Hematopoietic multipotent progenitor cell treated with erythropoietin and hydrocortisone succinate and interleukin-3 and kit ligand, for 6 days (in vitro differentiated cells): ENCODE results near the gene THBS1.

ENCODE experiments used
- DNase-seq: peaks from one replicate; pipeline ENCODE4 v3.0.0-alpha.2; 2015

THBS1 gene

DNA sequence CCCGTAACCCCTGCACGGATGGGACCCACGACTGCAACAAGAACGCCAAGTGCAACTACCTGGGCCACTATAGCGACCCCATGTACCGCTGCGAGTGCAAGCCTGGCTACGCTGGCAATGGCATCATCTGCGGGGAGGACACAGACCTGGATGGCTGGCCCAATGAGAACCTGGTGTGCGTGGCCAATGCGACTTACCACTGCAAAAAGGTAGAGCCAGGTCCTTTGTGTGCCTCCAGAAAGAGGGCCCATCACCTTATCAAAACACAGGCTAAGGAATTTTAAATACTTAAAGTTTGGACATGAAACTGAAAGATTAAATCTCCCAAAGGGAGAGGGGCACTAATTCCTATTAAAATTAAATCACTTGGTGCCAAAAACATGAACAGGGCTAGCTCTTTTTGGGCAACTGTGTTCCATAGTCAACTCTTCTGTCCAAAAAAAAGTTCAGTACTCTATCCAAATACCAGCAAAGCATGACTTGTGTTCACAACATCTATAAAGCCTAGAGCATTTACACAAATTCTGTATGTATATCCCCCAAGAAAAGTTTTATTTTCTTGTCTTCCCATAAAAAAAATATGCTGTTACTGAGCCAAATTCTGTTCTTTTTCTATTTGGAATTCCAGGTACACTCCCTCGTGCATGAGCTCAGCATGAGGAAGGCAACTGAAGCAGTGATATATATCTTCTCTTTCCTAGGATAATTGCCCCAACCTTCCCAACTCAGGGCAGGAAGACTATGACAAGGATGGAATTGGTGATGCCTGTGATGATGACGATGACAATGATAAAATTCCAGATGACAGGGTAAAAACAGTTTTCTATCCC is 9.2 kb downstream of the THBS1 start:
- DNase-seq = no peak

GRCh38 chr15:39591141-39591895 is 10.4 kb downstream of the THBS1 start:
- no peak for DNase-seq

DNA sequence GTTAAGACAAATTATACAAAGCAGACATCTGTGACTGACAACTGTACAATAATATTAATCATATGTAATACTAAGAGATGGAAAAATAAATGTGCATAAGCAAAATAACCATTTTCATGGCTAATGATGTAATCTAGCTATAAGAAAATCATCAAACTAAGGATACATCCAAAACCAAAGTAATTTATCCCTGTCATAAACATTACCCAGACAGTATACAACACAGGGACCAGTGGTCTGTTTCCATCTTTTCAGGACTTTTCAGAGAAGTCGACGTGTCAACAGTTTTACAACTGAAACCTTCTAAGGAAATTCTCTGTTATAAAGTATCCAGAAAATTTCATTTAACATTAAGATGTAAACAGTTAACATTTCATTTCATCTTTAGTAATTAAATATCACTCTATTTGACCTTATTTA is 11.0 kb downstream of the THBS1 start:
- no peak for DNase-seq

DNA sequence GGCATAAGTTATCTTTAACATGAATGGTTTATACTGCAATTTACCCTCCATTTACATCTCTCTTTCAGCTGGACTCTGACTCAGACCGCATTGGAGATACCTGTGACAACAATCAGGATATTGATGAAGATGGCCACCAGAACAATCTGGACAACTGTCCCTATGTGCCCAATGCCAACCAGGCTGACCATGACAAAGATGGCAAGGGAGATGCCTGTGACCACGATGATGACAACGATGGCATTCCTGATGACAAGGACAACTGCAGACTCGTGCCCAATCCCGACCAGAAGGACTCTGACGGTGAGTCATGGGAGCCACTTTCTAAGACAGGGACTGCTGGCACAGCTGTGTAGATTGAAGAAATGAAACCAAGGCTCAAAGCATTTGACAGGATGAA is 11.6 kb downstream of the THBS1 start:
- no peak for DNase-seq

DNA sequence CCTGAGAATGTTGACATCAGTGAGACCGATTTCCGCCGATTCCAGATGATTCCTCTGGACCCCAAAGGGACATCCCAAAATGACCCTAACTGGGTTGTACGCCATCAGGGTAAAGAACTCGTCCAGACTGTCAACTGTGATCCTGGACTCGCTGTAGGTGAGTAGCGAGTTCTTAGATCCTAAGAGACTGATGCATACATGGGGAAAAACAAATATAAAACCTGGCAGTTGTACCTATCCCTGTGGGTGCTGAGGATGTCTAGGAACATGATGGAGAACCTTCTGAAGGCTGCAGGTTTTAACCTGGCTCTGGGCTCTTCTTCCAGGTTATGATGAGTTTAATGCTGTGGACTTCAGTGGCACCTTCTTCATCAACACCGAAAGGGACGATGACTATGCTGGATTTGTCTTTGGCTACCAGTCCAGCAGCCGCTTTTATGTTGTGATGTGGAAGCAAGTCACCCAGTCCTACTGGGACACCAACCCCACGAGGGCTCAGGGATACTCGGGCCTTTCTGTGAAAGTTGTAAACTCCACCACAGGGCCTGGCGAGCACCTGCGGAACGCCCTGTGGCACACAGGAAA is 12.3 kb downstream of the THBS1 start:
- no peak for DNase-seq

DNA sequence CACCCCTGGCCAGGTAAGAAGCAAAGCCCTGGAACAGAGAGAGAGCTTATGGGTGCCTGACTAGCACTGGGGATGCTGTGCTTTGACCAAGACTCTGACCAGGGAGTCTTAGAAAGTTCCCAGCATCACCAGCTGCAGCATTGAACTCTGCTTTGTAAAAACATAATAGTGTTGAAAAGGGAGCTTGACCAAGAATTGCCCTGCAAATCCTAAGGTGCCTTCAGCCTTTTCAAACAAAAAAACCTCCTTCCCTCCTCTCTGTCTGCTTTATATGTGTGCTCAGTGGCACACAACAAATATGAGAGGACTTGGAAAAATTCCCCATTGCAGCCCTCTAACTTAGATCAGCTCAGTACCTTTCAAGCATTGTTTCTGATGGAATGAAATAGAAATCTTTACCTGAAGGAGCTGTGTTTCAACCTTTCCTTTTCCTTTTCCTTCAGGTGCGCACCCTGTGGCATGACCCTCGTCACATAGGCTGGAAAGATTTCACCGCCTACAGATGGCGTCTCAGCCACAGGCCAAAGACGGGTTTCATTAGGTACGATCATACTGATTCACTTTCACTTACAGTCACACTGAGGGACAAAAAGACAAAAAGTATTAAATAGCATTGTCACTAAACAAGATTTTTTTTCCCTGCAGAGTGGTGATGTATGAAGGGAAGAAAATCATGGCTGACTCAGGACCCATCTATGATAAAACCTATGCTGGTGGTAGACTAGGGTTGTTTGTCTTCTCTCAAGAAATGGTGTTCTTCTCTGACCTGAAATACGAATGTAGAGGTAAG is 13.0 kb downstream of the THBS1 start:
- DNase-seq = no peak

DNA sequence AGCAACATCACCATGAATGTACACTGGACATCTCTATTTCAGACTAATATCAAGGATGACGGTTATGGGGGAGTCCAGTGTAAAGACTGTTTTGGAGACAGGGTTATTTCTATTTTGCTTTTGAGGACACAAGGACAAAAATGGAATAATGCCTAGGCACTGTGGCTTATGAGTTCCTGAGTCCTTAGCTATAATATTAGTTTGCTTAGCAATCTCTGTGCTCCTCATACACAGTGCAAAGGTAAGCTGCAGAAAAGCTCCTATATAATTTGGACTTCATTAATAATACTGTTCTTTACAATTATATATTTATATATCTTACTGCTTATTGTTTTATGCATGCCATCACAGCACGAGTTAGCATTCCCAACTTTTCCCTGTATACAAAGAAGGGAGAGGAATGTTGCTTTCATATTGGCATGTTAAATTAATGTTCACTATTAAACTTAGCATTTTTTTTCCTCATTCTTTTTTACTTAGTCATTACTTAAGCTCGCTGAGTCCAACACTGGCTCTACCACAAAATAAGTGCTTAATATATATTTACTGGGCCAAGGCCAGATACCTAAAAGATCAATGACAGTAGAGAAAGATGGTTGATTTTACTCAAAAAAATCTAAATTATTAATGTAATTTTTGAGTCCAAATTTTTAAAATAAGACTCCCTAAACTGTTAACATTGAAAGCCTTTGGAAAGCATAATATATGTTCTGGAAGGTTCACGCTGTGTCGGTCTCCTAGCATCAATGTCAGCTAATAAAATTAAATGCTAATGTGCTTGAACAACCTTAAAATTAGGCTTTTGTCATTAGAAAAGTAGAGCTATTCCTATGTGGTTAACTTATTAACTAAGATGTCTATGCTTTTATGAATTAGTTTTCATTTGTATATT is 13.8 kb downstream of the THBS1 start:
- DNase-seq = no peak

- DNase-seq = no peak
These were observed 14.7 kb downstream of the THBS1 start for GRCh38 chr15:39595338-39596221.

DNA sequence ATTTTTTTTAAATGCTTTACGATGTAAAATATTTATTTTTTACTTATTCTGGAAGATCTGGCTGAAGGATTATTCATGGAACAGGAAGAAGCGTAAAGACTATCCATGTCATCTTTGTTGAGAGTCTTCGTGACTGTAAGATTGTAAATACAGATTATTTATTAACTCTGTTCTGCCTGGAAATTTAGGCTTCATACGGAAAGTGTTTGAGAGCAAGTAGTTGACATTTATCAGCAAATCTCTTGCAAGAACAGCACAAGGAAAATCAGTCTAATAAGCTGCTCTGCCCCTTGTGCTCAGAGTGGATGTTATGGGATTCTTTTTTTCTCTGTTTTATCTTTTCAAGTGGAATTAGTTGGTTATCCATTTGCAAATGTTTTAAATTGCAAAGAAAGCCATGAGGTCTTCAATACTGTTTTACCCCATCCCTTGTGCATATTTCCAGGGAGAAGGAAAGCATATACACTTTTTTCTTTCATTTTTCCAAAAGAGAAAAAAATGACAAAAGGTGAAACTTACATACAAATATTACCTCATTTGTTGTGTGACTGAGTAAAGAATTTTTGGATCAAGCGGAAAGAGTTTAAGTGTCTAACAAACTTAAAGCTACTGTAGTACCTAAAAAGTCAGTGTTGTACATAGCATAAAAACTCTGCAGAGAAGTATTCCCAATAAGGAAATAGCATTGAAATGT is 15.6 kb downstream of the THBS1 start:
- DNase-seq = no peak

GRCh38 chr15:39597336-39597735 is 16.5 kb downstream of the THBS1 start:
- DNase-seq = no peak

DNA sequence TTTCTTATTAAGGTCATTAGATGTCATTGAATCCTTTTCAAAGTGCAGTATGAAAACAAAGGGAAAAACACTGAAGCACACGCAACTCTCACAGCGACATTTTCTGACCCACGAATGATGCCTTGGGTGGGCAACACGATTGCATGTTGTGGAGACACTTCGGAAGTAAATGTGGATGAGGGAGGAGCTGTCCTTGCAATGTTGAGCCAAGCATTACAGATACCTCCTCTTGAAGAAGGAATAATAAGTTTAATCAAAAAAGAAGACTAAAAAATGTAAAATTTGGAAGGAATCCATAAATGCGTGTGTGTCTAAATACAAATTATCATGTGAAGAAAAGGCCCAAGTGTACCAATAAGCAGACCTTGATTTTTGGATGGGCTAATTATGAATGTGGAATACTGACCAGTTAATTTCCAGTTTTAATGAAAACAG is 16.9 kb downstream of the THBS1 start:
- no peak for DNase-seq

GRCh38 chr15:39598186-39598850 is 17.4 kb downstream of the THBS1 start:
- DNase-seq = no peak

- DNase-seq = no peak
These were observed 18.3 kb downstream of the THBS1 start for GRCh38 chr15:39598958-39599845.

DNA sequence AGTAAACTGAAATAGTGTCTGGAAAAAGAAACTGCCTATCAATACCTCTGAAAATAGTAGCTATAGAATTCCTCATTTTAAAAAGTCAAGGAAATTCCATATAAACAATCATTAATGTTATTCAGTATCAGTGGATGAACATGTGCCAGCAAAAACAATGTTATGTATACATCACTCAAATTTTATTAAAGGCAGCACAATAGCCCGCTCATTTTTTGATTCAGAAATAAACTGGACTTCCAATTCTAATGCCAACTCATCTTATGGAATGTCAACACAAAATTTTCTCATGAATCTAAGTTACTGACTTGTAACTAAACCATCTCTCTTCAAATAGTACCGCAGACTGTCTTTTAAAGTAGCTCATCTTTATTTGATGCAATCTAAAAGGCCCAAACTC is 19.0 kb downstream of the THBS1 start:
- DNase-seq = no peak

- no peak for DNase-seq
These were observed 21.3 kb downstream of the THBS1 start for GRCh38 chr15:39602143-39602542.

- no peak for DNase-seq
These were observed 24.3 kb downstream of the THBS1 start for GRCh38 chr15:39605146-39605545.

DNA sequence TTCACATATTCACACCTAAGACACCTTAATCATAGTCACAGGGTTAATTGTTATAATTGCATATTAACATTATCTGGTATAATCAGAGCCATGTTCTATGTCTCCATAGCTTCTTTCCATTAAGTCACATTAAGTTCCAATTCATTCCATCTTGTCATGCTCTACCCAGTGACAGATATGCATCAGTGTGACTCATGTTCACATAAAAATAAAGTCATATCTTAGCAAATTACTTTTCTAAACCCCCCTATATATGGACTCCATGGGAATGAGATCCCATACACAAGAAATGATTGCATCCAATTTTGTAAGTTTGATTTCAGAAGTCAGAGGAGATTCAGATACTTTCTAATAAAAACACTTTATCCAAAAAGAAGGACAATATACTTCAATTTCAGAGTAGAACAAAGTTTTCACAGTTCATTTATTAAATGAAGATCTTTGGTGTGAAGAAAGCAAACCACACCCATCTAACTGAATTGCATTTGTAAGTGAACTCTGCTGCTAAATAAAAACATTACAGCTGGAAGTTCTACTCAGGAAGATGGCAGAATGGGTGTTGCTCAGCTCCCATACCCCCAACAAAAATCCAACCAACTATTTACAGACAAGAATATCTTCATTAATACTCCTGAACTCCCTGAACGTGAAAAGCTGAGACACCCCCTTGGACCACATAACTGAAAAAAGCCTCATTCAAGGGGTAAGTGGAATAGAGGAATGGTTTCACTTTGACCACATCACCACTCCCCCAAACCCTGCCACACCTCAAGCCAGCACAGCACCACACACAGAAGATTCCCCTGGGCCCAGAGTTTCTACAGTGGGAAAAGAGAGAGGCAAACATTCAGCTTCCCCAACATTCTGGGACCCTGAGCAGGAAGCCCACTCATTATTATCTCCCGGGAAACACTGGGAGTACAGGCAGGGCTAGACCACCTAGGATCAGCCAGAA is 27.6 kb downstream of the THBS1 start:
- DNase-seq = no peak
